ENCODE data around the gene PC.

PC gene

GRCh38 chr11:66907751-66908630 lies 50.2 kb downstream of the PC start:
- no peak for DNase-seq

- no peak for DNase-seq
These were observed 52.0 kb downstream of the PC start for GRCh38 chr11:66906061-66906733.

- no peak for DNase-seq
These were observed 52.6 kb downstream of the PC start for GRCh38 chr11:66905631-66906030.

GRCh38 chr11:66904981-66905521 lies 53.1 kb downstream of the PC start:
- DNase-seq: no peak

GRCh38 chr11:66904561-66904960 lies 53.6 kb downstream of the PC start:
- DNase-seq: no peak

- DNase-seq: no peak
These were observed 54.1 kb downstream of the PC start for GRCh38 chr11:66904055-66904454.

GRCh38 chr11:66902486-66903177 lies 55.6 kb downstream of the PC start:
- no peak for DNase-seq

- DNase-seq: no peak
These were observed 56.2 kb downstream of the PC start for GRCh38 chr11:66901964-66902390.

- no peak for DNase-seq
These were observed 64.0 kb downstream of the PC start for GRCh38 chr11:66894141-66894540.

GRCh38 chr11:66892911-66893310 lies 65.3 kb downstream of the PC start:
- no peak for DNase-seq

- no peak for DNase-seq
These were observed 66.1 kb downstream of the PC start for GRCh38 chr11:66891851-66892660.

- DNase-seq: no peak
These were observed 68.2 kb downstream of the PC start for GRCh38 chr11:66889960-66890359.

GRCh38 chr11:66888282-66888681 lies 69.9 kb downstream of the PC start:
- no peak for DNase-seq

GRCh38 chr11:66887526-66887925 lies 70.7 kb downstream of the PC start:
- DNase-seq: no peak

- DNase-seq: no peak
These were observed 71.4 kb downstream of the PC start for GRCh38 chr11:66886671-66887221.

GRCh38 chr11:66885950-66886440 lies 72.2 kb downstream of the PC start:
- DNase-seq: no peak

GRCh38 chr11:66885469-66885868 lies 72.7 kb downstream of the PC start:
- no peak for DNase-seq

- no peak for DNase-seq
These were observed 73.7 kb downstream of the PC start for GRCh38 chr11:66884443-66884842.

- DNase-seq: peak; percentile 62
These were observed 74.9 kb downstream of the PC start for GRCh38 chr11:66883016-66883965.

GRCh38 chr11:66882561-66883015 lies 75.6 kb downstream of the PC start:
- peak; percentile 62 for DNase-seq
